ENCODE data around the gene CCM2.
"Not testable (repeated sequence)": the region's sequence is repeated elsewhere in the genome, so short reads cannot be mapped to it uniquely, and the experiment has no call there.

CCM2 gene

DNA sequence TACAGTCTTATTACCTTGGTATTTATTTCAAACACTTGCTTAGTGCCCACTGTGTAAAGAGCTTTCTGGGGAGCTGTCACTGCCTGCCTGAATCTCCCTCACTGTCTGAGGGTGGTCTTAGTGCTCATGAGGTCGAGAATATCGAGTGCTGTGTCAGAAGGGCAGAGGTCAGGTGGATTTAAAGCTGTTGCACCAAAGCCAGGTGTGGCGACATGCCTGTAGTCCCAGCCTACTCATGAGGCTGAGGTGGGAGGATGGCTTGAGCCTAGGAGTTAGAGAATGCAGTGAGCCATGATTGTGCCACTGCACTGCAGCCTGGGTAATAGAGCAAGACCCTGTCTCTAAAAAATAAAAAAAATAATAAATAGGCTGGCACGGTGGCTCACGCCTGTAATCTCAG lies 20.9 kb downstream of the CCM2 start:
- Mint-ChIP-seq H3K27me3 (ENCODE audit: low read depth) (no peaks in the 10 kb centered on the region), H3K27ac (peak overlapping the region; percentile 79), H3K36me3 (ENCODE audit: low read depth) (peaks cover 43% of the 10 kb centered on the region), H3K4me1 (ENCODE audit: low read depth) (peaks cover 51% of the 10 kb centered on the region), H3K9me3 (peaks cover 8% of the 10 kb centered on the region), H3K4me3 (no peak overlapping the region)
- no peak for DNase-seq (ENCODE audit: low spot score)

DNA sequence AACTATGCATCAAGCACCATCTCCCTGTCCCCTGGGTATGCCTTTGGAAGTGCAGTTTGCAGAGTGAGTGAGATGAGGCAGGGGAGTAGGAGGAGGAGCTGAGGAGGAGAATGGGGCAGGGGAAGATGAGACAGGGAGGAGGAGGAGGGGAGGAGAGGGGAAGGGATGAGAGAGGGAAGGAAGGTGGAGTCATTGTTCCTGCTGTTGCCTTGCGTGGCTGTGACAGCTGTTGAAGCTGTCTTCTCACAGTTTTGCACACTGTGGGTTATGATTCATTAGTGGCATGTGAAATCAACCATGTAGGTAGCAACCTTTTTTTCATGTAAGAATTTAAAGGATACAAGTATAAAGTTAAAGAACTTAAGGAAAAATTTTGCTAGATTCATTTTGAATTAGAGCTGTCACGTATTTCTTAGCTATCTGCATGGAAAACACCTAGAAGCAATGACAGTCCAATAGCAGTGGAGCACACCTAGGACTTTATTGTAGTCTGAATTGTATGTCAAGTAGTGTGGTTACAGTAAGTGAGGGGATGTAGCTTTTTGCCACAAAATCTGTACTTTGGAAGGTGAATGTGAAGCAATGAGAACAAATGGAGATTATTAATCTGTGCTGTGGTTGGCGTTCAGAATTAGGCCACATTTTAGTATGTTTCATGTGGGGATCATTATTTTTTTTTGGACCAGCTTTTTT lies 21.7 kb downstream of the CCM2 start:
- no peak for DNase-seq (ENCODE audit: low spot score)
- Mint-ChIP-seq H3K27ac (peak overlapping the region; percentile 74), H3K9me3 (peaks cover 8% of the 10 kb centered on the region), H3K27me3 (ENCODE audit: low read depth) (no peaks in the 10 kb centered on the region), H3K36me3 (ENCODE audit: low read depth) (peaks cover 42% of the 10 kb centered on the region), H3K4me1 (ENCODE audit: low read depth) (peaks cover 54% of the 10 kb centered on the region), H3K4me3 (peak overlapping the region; percentile 44)

DNA sequence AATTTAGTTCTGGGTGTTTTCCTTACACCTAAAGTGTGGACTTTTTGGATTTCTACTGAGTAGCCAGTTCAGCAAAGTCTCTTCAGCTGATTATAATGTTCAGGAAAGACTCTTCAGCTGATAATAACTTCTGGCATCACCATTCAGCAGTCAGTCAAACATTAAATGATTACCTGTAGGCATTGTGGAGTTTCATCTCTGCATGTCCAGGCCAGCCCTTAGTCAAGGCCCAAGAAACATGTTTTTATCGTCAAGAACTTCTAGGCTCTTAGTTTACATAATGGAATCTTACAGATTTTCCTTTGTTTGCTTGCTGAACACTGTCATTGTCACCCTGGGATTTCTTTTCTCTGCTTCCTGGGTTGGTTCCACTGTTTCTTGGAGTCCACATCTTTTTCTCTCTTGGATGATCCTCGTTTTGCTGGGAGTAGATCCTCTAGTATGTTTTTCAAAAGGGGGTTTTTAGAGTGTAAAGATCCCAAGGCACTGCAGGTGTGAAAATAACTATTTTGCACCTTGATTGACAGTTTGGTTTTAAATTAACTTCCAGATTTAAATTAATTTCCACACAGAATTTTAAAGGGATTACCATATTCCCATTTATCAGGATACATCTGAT lies 24.2 kb downstream of the CCM2 start:
- Mint-ChIP-seq H3K9me3 (peaks cover 8% of the 10 kb centered on the region), H3K27me3 (ENCODE audit: low read depth) (no peaks in the 10 kb centered on the region), H3K27ac (peak overlapping the region; percentile 59), H3K36me3 (ENCODE audit: low read depth) (peaks cover 59% of the 10 kb centered on the region), H3K4me1 (ENCODE audit: low read depth) (peaks cover 58% of the 10 kb centered on the region), H3K4me3 (no peak overlapping the region)
- DNase-seq (ENCODE audit: low spot score) = no peak

DNA sequence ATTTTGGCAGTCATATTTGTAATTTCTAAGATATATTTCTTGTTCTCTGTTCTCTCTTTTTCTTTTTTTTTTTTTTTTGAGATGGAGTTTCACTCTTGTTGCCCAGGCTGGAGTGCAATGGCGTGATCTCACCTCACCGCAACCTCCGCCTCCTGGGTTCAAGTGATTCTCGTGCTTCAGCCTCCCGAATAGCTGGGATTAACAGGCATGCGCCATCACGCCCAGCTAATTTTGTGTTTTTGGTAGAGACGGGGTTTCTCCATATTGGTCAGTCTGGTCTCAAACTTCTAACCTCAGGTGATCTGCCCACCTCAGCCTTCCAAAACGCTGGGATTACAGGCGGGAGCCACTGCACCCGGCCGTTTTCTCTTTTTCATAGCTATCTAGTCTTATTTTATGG lies 25.5 kb downstream of the CCM2 start:
- Mint-ChIP-seq H3K27ac (peak overlapping the region; percentile 76), H3K4me1 (ENCODE audit: low read depth) (peaks cover 60% of the 10 kb centered on the region), H3K36me3 (ENCODE audit: low read depth) (peaks cover 64% of the 10 kb centered on the region), H3K4me3 (peak overlapping the region; percentile 64)
- not testable (repeated sequence) for H3K27me3 Mint-ChIP-seq (ENCODE audit: low read depth); DNase-seq (ENCODE audit: low spot score); H3K9me3 Mint-ChIP-seq

DNA sequence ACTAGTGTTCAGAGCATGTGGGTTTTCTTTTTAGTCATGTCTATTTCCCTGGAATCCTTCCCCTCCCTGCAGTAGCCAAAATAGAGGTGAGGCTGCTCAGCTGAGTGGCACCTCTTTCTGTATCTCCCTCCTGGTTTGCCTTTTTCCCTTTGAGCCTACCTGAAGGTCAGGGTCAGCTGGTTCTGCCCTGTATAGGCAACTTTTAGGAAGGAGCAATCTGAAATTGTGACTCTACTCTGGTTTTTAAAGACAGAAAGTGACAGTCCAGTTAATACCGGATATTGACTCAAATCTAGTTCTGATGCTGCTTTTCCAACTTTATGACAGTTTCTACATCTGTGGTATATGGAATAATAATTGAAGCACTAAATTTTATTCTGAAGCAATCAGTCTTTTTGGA lies 26.0 kb downstream of the CCM2 start:
- Mint-ChIP-seq H3K27me3 (ENCODE audit: low read depth) (no peaks in the 10 kb centered on the region), H3K9me3 (peaks cover 8% of the 10 kb centered on the region), H3K4me3 (peak overlapping the region; percentile 64), H3K4me1 (ENCODE audit: low read depth) (peaks cover 56% of the 10 kb centered on the region), H3K27ac (peak overlapping the region; percentile 76), H3K36me3 (ENCODE audit: low read depth) (peaks cover 64% of the 10 kb centered on the region)
- no peak for DNase-seq (ENCODE audit: low spot score)

DNA sequence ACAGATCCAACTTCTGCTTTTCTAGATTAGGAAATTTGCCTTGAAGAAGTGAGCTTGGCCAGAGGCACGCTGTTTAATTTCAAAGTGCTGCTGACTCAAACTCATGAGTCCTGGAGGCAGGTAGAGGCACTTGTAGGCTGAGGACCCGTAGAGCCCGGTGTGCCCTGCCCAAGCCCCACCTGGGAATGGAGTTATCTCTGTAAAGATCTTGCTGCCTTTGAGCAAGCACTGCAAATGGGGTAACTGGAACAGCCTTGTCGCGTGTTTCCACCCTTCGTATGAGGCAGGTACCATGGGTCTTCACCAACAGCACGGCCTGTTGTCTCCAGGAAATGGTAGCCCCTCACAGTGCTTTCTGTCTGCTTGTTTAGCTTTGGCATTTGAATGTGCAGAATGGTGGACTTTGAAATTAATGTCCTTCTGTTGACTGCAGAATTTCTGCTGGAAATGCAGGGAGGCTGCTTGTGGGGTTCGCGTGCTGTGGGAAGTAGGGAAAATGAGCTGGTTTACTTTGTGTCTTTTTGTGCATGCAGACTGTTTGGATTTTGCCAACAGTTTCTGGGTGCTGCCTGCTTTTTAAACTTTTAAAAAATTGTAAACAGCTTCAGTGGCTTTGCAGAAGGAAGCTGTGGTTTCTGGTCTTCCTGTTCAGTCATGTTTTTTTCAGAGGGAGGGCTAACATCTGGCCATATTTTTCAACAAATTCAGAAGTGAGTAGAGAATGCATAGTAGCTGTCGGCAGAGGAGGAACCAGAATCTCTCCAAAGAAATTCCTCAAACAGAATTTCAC lies 27.2 kb downstream of the CCM2 start:
- Mint-ChIP-seq H3K36me3 (ENCODE audit: low read depth) (peaks cover 66% of the 10 kb centered on the region), H3K9me3 (peaks cover 8% of the 10 kb centered on the region), H3K4me3 (peak overlapping the region; percentile 88), H3K27me3 (ENCODE audit: low read depth) (no peaks in the 10 kb centered on the region), H3K27ac (peak overlapping the region; percentile 87), H3K4me1 (ENCODE audit: low read depth) (peaks cover 56% of the 10 kb centered on the region)
- DNase-seq (ENCODE audit: low spot score) = peak; percentile 32

DNA sequence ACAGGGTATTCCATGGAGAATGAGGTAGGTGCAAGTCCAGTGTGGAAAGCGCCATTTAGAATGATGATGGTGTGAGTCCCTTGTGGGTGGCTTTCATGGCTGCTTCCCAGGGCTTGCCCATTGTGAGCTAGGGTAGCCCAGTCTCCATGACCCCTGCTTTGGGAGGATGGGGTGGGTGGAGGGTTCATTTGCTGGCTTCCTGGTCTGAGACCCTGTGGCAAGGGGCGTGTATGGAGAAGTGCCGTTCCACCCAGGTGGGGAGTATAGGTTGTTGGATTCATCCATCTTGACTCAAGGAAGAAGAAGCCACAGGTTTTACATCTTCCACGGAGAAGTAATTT lies 27.7 kb downstream of the CCM2 start:
- H3K4me1 Mint-ChIP-seq (ENCODE audit: low read depth) = peaks cover 60% of the 10 kb centered on the region
- peaks cover 70% of the 10 kb centered on the region for H3K36me3 Mint-ChIP-seq (ENCODE audit: low read depth)
- no peak for DNase-seq (ENCODE audit: low spot score)
- no peaks in the 10 kb centered on the region for H3K27me3 Mint-ChIP-seq (ENCODE audit: low read depth)
- peak overlapping the region; percentile 87 for H3K27ac Mint-ChIP-seq
- peaks cover 8% of the 10 kb centered on the region for H3K9me3 Mint-ChIP-seq
- H3K4me3 Mint-ChIP-seq = peak overlapping the region; percentile 88

DNA sequence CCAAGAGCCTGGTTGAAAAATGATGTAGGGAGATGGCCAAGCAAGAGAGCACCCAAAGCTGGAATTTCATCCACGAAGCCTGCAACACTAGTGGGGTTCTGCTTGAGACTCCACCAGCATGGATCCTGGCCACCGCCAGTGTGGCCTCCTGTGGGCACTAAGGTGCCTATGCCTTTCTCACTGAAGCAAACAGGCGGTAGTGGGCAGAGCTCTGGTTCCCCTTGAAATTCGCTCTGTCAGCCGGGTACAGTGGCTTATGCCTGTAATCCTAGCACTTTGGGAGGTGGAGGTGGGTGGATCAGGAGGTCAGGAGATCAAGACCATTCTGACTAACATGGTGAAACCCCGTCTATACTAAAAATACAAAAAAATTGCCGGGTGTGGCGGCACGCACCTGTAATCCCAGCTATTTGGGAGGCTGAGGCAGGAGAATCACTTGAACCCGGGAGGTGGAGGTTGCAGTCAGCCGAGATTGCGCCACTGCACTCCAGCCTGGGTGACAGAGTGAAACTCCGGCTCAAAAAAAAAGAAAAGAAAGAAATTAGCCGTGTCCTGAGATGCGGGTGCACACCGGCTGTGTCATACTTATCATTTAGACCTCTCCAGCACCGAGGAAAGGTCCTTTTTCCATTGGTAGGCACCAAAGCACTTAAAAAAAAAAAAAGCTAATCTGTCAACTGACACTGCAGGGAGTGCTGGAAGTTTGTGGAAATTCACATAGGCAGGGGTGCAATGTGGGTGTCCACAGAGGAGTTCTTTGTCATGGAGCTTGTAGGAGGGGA lies 28.3 kb downstream of the CCM2 start:
- Mint-ChIP-seq H3K4me3 (peak overlapping the region; percentile 88), H3K36me3 (ENCODE audit: low read depth) (peaks cover 74% of the 10 kb centered on the region)

DNA sequence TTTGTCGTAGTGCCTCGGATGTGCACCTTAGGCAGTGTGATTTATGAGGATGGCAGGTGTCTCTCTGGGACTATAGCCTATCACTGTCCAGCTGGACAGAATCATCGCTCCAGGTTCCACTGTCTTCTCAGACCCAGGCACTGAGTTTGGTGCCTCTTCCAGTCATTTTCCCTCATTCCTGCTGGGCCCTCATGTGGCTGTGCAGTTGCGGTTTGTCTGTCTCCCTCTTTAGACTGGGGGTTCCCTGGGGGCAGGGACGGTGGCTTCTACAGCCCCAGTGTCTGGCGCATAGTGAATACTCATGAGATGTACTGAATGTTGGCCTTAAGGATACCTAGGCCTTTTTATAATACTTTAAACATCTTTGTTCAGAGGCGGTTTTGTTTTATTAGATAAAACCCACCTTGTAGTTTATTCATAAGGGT lies 28.9 kb downstream of the CCM2 start:
- peaks cover 65% of the 10 kb centered on the region for H3K4me1 Mint-ChIP-seq (ENCODE audit: low read depth)
- no peak for DNase-seq (ENCODE audit: low spot score)
- H3K27ac Mint-ChIP-seq = peak overlapping the region; percentile 87
- no peaks in the 10 kb centered on the region for H3K27me3 Mint-ChIP-seq (ENCODE audit: low read depth)
- peaks cover 8% of the 10 kb centered on the region for H3K9me3 Mint-ChIP-seq
- peaks cover 77% of the 10 kb centered on the region for H3K36me3 Mint-ChIP-seq (ENCODE audit: low read depth)
- peak overlapping the region; percentile 88 for H3K4me3 Mint-ChIP-seq

More for the DNA sequence above, 28.3 kb downstream of the CCM2 start:
- H3K27ac Mint-ChIP-seq = peak overlapping the region; percentile 87
- H3K9me3 Mint-ChIP-seq = peaks cover 8% of the 10 kb centered on the region
- peaks cover 64% of the 10 kb centered on the region for H3K4me1 Mint-ChIP-seq (ENCODE audit: low read depth)
- no peaks in the 10 kb centered on the region for H3K27me3 Mint-ChIP-seq (ENCODE audit: low read depth)
- no peak for DNase-seq (ENCODE audit: low spot score)

DNA sequence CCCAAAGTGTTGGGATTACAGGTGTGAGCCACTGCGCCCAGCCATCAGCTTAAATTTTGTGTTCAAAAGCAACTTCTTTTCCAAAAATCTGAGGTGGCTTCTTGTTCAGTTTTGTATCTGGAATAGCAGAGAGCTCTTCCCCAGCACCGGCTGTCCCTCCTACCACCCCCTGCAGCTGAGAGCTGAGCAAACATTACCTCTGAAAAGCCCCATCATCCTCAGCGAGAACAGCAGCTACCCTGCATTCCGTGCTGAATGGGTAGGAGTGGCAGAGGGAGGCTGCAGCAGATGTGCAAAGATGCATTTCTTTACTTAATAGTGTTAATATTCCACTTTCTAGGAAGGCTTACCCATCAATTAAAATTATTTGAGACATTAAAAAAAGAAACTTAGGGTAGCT lies 31.8 kb downstream of the CCM2 start:
- peaks cover 61% of the 10 kb centered on the region for H3K4me1 Mint-ChIP-seq (ENCODE audit: low read depth)
- H3K9me3 Mint-ChIP-seq = no peaks in the 10 kb centered on the region
- no peaks in the 10 kb centered on the region for H3K27me3 Mint-ChIP-seq (ENCODE audit: low read depth)
- DNase-seq (ENCODE audit: low spot score) = no peak
- H3K4me3 Mint-ChIP-seq = peak overlapping the region; percentile 60
- peak overlapping the region; percentile 45 for H3K27ac Mint-ChIP-seq
- peaks cover 73% of the 10 kb centered on the region for H3K36me3 Mint-ChIP-seq (ENCODE audit: low read depth)

DNA sequence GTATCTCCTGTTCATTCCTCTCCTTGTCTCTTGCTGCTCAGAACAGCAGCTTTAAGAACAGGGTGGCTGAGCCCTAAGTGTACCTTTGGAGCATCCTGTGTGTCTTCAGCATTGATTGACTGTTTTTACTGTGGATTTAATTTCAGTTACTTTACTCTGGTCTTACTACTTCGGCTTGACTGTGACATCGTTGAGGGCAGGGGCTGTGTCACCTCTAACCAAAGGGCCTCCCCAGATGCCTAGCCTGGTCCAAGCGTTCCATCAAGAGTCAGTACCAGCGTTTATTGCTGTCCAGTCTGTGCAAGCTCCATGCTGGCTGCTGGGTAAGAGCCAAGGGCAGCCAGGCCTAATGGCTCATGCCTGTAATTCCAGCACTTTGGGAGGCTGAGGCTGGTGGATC lies 32.4 kb downstream of the CCM2 start:
- H3K27me3 Mint-ChIP-seq (ENCODE audit: low read depth) = no peaks in the 10 kb centered on the region
- no peak for DNase-seq (ENCODE audit: low spot score)
- H3K9me3 Mint-ChIP-seq = no peaks in the 10 kb centered on the region
- H3K4me1 Mint-ChIP-seq (ENCODE audit: low read depth) = peaks cover 58% of the 10 kb centered on the region
- peak overlapping the region; percentile 63 for H3K27ac Mint-ChIP-seq
- peaks cover 72% of the 10 kb centered on the region for H3K36me3 Mint-ChIP-seq (ENCODE audit: low read depth)
- H3K4me3 Mint-ChIP-seq = peak overlapping the region; percentile 60

DNA sequence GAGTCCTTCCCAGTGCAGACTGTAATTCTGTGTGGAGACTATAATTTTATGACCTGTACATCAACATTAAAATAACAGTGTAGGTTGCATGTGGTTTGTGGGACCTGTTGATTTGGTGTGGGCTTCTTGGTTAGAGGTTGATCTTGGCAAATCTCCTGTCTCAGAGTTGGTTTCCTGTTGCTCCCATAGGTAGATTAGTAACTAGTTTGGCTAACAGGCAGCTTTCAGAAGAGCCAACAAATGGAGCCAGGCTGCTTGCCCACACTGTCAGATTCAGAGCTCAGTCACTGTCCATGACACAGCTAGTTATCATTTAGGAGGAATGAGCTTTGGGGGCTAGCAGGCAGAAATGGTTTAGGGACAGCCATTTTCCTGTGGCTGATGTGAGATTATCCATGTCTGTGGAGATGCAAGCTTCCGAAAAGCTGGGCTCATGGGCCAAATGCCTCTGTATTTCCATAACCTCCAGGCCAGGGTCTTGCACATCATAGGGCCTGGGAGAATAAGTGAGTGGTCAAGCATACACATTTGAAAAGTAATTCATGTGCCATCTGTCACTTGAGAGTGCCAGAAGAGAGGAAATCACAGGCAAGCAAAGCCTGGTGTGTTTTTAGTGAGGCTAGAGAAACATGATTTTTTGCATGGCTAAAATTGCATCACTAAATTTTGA lies 33.4 kb downstream of the CCM2 start:
- no peaks in the 10 kb centered on the region for H3K9me3 Mint-ChIP-seq
- H3K4me1 Mint-ChIP-seq (ENCODE audit: low read depth) = peaks cover 64% of the 10 kb centered on the region
- H3K36me3 Mint-ChIP-seq (ENCODE audit: low read depth) = peaks cover 71% of the 10 kb centered on the region
- no peaks in the 10 kb centered on the region for H3K27me3 Mint-ChIP-seq (ENCODE audit: low read depth)
- peak overlapping the region; percentile 60 for H3K4me3 Mint-ChIP-seq
- no peak for DNase-seq (ENCODE audit: low spot score)
- peak overlapping the region; percentile 63 for H3K27ac Mint-ChIP-seq

DNA sequence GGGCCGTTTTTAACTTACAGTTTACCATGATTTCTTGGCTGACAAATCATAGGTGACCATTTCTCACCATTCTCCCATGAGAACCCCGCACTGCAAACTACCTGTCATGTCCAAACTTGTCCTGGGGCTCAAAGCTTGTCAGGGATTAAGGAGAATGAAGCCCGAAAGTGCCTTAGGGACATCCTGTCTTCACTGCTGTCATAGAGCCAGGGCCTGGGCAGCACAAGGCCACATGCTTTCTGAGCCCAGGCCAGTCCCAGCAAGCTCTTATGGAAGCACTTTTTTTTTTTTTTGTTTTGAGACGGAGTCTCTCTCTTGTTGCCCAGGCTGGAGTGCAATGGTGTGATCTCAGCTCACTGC lies 33.9 kb downstream of the CCM2 start:
- H3K9me3 Mint-ChIP-seq = no peaks in the 10 kb centered on the region
- H3K27me3 Mint-ChIP-seq (ENCODE audit: low read depth) = no peaks in the 10 kb centered on the region
- peak overlapping the region; percentile 60 for H3K4me3 Mint-ChIP-seq
- no peak for DNase-seq (ENCODE audit: low spot score)
- H3K36me3 Mint-ChIP-seq (ENCODE audit: low read depth) = peaks cover 71% of the 10 kb centered on the region
- H3K27ac Mint-ChIP-seq = peak overlapping the region; percentile 63
- peaks cover 65% of the 10 kb centered on the region for H3K4me1 Mint-ChIP-seq (ENCODE audit: low read depth)

Measured in T-helper 2 cell treated with Interferon-gamma antibody and Interleukin-4, amounts not matched to agents 5 μg/mL and 100 μg/mL, for 36 hours (primary cell).